Keratinocyte (primary cell): Measurements from ENCODE around the gene PLCG2. TPM values are rescaled to one million over a fixed set of nuclear protein-coding genes. Genes with fewer than 3 reads are reported as not detected.

Experiments
- DNase-seq: peaks from one replicate; pipeline ENCODE4 v3.0.0-alpha.2; 2011; ENCODE audit warnings: low read depth, missing footprints, low spot score
- FAIRE-seq: peaks from 2 replicates; lab custom pipeline; 2011; peaks lifted over from hg19 to GRCh38; lab: Jason Lieb, UNC
- H2AFZ ChIP-seq: 2 replicates; pipeline ENCODE4 v1.6.0; 2012; ENCODE audit warnings: low read length, control low read depth, inconsistent platforms; ENCODE audit not compliant: control insufficient read depth
- H3K27ac ChIP-seq: 2 replicates; pipeline ENCODE4 v1.5.1; 2011; ENCODE audit warnings: low read length; ENCODE audit not compliant: control insufficient read depth, insufficient read depth
- H3K27me3 ChIP-seq: 3 replicates; pipeline ENCODE4 v1.6.0; 2011; ENCODE audit warnings: low read length; ENCODE audit not compliant: control insufficient read depth, insufficient read depth; ENCODE audit errors: extremely low read depth
- H3K36me3 ChIP-seq, 2 experiments: 2 replicates in 1 of 2; 3 replicates in 1 of 2; pipeline ENCODE4 v1.5.1; 2011; ENCODE audit warnings: low read length in 2 of 2, mild to moderate bottlenecking in 1 of 2; ENCODE audit not compliant: control insufficient read depth in 2 of 2, insufficient read depth in 2 of 2; ENCODE audit errors: extremely low read depth in 1 of 2
- H3K4me1 ChIP-seq: 3 replicates; pipeline ENCODE4 v1.5.1; 2011; ENCODE audit warnings: low read length; ENCODE audit not compliant: control insufficient read depth, insufficient read depth; ENCODE audit errors: extremely low read depth
- H3K4me2 ChIP-seq: 3 replicates; pipeline ENCODE4 v1.6.0; 2011; ENCODE audit warnings: low read depth, low read length; ENCODE audit not compliant: control insufficient read depth, insufficient read depth; ENCODE audit errors: extremely low read depth
- H3K4me3 ChIP-seq, 3 experiments: fragments of 200-600 bp in 1 of 3; sonication (generic) in 1 of 3; 2 replicates in 2 of 3; 3 replicates in 1 of 3; pipeline ENCODE4 v1.5.1; 2011 to 2016; ENCODE audit warnings: low read length in 3 of 3, mild to moderate bottlenecking in 3 of 3, control low read depth in 2 of 3, inconsistent platforms in 1 of 3, low read depth in 1 of 3, mixed read lengths in 1 of 3, mixed run types in 1 of 3, moderate library complexity in 1 of 3; ENCODE audit not compliant: control insufficient read depth in 2 of 3, insufficient read depth in 2 of 3; ENCODE audit errors: extremely low read depth in 1 of 3
- H3K79me2 ChIP-seq: 2 replicates; pipeline ENCODE4 v1.6.0; 2012; ENCODE audit warnings: low read length; ENCODE audit not compliant: control insufficient read depth, insufficient read depth
- H3K9ac ChIP-seq: 3 replicates; pipeline ENCODE4 v1.6.0; 2011; ENCODE audit warnings: low read length; ENCODE audit not compliant: control insufficient read depth, insufficient read depth; ENCODE audit errors: extremely low read depth
- H3K9me1 ChIP-seq: 3 replicates; pipeline ENCODE4 v1.6.0; 2011; ENCODE audit warnings: low read length; ENCODE audit not compliant: control insufficient read depth, insufficient read depth; ENCODE audit errors: extremely low read depth
- H3K9me3 ChIP-seq: 2 replicates; pipeline ENCODE4 v1.5.1; 2012; ENCODE audit warnings: low read depth, low read length; ENCODE audit not compliant: control insufficient read depth
- H4K20me1 ChIP-seq: 3 replicates; pipeline ENCODE4 v1.6.0; 2011; ENCODE audit warnings: low read length; ENCODE audit not compliant: control insufficient read depth, insufficient read depth; ENCODE audit errors: extremely low read depth
- CTCF ChIP-seq, 3 experiments: IDR thresholded peaks in 1 of 3; conservative IDR thresholded peaks in 1 of 3; optimal IDR thresholded peaks in 1 of 3; 2 replicates in 2 of 3; 3 replicates in 1 of 3; pipeline versions ENCODE3 to v1.5.1; 2011; ENCODE audit warnings: low read length in 3 of 3, mild to moderate bottlenecking in 3 of 3, moderate library complexity in 2 of 3, control low read depth in 1 of 3, inconsistent platforms in 1 of 3; ENCODE audit not compliant: insufficient read depth in 2 of 3; ENCODE audit errors: extremely low read depth in 1 of 3
- EZH2 ChIP-seq: IDR thresholded peaks from one replicate; pipeline ENCODE4 v1.6.1; 2012; ENCODE audit warnings: inconsistent platforms, mild to moderate bottlenecking, low read length, moderate library complexity
- dilution Hi-C: fragments of 300-500 bp; cut with MboI; formaldehyde crosslinking; loops from one replicate; pipeline ENCODE4 v1.7.0; 2020; ENCODE audit warnings: low sequenced_read_pairs; ENCODE audit not compliant: extremely low pct_ligation_motif_present
- polyA plus RNA-seq, 5 experiments: library from polyadenylated mRNA; depleted of rRNA in 3 of 5; stranded (reverse) in 3 of 5; stranded (forward) in 1 of 5; unstranded in 1 of 5; fragments of >200 nt; gene quantifications; 1 replicate in 1 of 5; 2 replicates in 3 of 5; 3 replicates in 1 of 5; pipeline versions ENCODE4 v1.2.1 to v1.2.3, GENCODE V29; 2011 to 2012; ENCODE audit warnings: missing spikeins in 2 of 5, low read depth in 1 of 5, low replicate concordance in 1 of 5

The PLCG2 gene
- polyA plus RNA-seq, 1 donor (not counting 4 experiments of a cell fraction or from before 2014, with no cell fraction given), result 3.5 TPM

- no peak for TF ChIP-seq CTCF (optimal IDR thresholded peaks at IDR 0.05 in 1 of 3, IDR thresholded peaks at IDR 0.05 in 1 of 3, conservative IDR thresholded peaks at IDR 0.05 in 1 of 3; ENCODE audit: extremely low read depth in 1 of 3, insufficient read depth in 2 of 3, low read length in 3 of 3)
- TF ChIP-seq EZH2, result no peak
- Histone ChIP-seq H2AFZ (no peak overlapping the region), H3K9me1 (no peaks in the 10 kb centered on the region), H3K79me2 (no peaks in the 10 kb centered on the region), H3K4me2 (no peak overlapping the region), H3K4me1 (no peaks in the 10 kb centered on the region), H4K20me1 (no peaks in the 10 kb centered on the region), H3K9me3 (no peaks in the 10 kb centered on the region), H3K4me3 (no peak overlapping the region), H3K27me3 (no peaks in the 10 kb centered on the region), H3K36me3 (no peaks in the 10 kb centered on the region), H3K27ac (no peak overlapping the region), H3K9ac (no peak overlapping the region)
- dilution Hi-C loops, result no loop called here
- FAIRE-seq (no peak), DNase-seq (no peak)
These were observed 47.4 kb downstream of the PLCG2 start for GRCh38 chr16:81826523-81826922.

- Histone ChIP-seq H3K4me2 (no peak overlapping the region), H3K4me1 (no peaks in the 10 kb centered on the region), H3K9me1 (no peaks in the 10 kb centered on the region), H4K20me1 (no peaks in the 10 kb centered on the region), H3K9ac (no peak overlapping the region), H3K9me3 (no peaks in the 10 kb centered on the region), H2AFZ (no peak overlapping the region), H3K79me2 (no peaks in the 10 kb centered on the region), H3K27ac (no peak overlapping the region), H3K36me3 (no peaks in the 10 kb centered on the region), H3K27me3 (peaks cover 5% of the 10 kb centered on the region), H3K4me3 (no peak overlapping the region)
- FAIRE-seq, result no peak
- DNase-seq, result no peak
- no peak for TF ChIP-seq EZH2
- TF ChIP-seq CTCF (optimal IDR thresholded peaks at IDR 0.05 in 1 of 3, IDR thresholded peaks at IDR 0.05 in 1 of 3, conservative IDR thresholded peaks at IDR 0.05 in 1 of 3; ENCODE audit: extremely low read depth in 1 of 3, insufficient read depth in 2 of 3, low read length in 3 of 3), result no peak
- dilution Hi-C loops, result no loop called here
These were observed 51.9 kb downstream of the PLCG2 start for GRCh38 chr16:81830845-81831540.
